Measurements from ENCODE around the gene HELB. TPM values are rescaled to one million over a fixed set of nuclear protein-coding genes. Genes with fewer than 3 reads are reported as not detected.

The HELB gene
- total RNA-seq, 1 experiment from 2014 or later: 10.7 TPM

GRCh38 chr12:66331016-66331415 lies 28.7 kb downstream of the HELB start:
- Histone ChIP-seq H2BK20ac (ENCODE audit: low read depth, low read length, poor library complexity, severe bottlenecking) (no peak overlapping the region), H3K23me2 (ENCODE audit: insufficient read length, low read depth, low read length, poor library complexity, severe bottlenecking) (no peaks in the 10 kb centered on the region), H3K18ac (ENCODE audit: insufficient read length, low read depth, low read length) (no peak overlapping the region), H2BK15ac (ENCODE audit: low read depth, low read length) (no peak overlapping the region), H3K79me2 (ENCODE audit: insufficient read depth, low read length) (no peaks in the 10 kb centered on the region), H3K9ac (ENCODE audit: extremely low read depth, insufficient read length, low read length) (no peak overlapping the region), H2BK12ac (ENCODE audit: insufficient read length, low read depth, low read length) (no peak overlapping the region), H2BK5ac (ENCODE audit: insufficient read length, low read length) (no peak overlapping the region), H2BK120ac (ENCODE audit: low read depth, low read length, poor library complexity, severe bottlenecking) (no peak overlapping the region), H3K79me1 (ENCODE audit: insufficient read depth, low read depth, low read length, poor library complexity, severe bottlenecking) (no peaks in the 10 kb centered on the region), H4K8ac (replicated peaks; ENCODE audit: insufficient read length, low read depth, low read length) (no peak overlapping the region), H3K4me1 (ENCODE audit: insufficient read depth, low read length) (no peaks in the 10 kb centered on the region), H2AFZ (ENCODE audit: low read length) (no peak overlapping the region), H3T11ph (ENCODE audit: low read length) (no peak overlapping the region), H3K27ac (ENCODE audit: insufficient read length, low read depth, low read length) (no peak overlapping the region), H3K56ac (ENCODE audit: insufficient read length, low read depth, low read length) (no peak overlapping the region), H3K9me3 (ENCODE audit: control insufficient read depth, low read depth, low read length) (no peaks in the 10 kb centered on the region), H3K23ac (ENCODE audit: insufficient read length, low read depth, low read length) (no peak overlapping the region), H2AK5ac (ENCODE audit: insufficient read length, low read length) (no peak overlapping the region), H4K5ac (ENCODE audit: insufficient read length, low read depth, low read length) (no peak overlapping the region), H3K4me2 (ENCODE audit: insufficient read depth, insufficient read length, low read length) (no peak overlapping the region), H3K27me3 (ENCODE audit: insufficient read depth, low read length) (no peaks in the 10 kb centered on the region), H4K20me1 (ENCODE audit: control insufficient read depth, insufficient read depth, insufficient read length) (no peaks in the 10 kb centered on the region), H3K14ac (ENCODE audit: insufficient read depth, low read length) (no peak overlapping the region), H3K4ac (ENCODE audit: low read depth, low read length) (no peak overlapping the region), H4K91ac (ENCODE audit: insufficient read length, low read depth, low read length) (no peak overlapping the region)
- Mint-ChIP-seq H3K4me1 (no peaks in the 10 kb centered on the region), H3K4me3 (no peak overlapping the region), H3K36me3 (ENCODE audit: insufficient read depth in 1 of 3, low read depth in 3 of 3) (peaks cover 4 to 21% (median 13%) of the 10 kb centered on the region in 3 experiments; a peak in 6 of 7 replicates), H3K27ac (no peak overlapping the region; a peak in 1 of 7 replicates), H3K9me3 (no peaks in the 10 kb centered on the region), H3K27me3 (ENCODE audit: low read depth) (no peaks in the 10 kb centered on the region)
- DNase-seq: no peak
- no CpG with 5 or more reads among the region's 13 CpGs for WGBS (ENCODE audit: extremely low coverage, insufficient read length, low lambda C conversion rate)
- TF ChIP-seq, protein P1, sequence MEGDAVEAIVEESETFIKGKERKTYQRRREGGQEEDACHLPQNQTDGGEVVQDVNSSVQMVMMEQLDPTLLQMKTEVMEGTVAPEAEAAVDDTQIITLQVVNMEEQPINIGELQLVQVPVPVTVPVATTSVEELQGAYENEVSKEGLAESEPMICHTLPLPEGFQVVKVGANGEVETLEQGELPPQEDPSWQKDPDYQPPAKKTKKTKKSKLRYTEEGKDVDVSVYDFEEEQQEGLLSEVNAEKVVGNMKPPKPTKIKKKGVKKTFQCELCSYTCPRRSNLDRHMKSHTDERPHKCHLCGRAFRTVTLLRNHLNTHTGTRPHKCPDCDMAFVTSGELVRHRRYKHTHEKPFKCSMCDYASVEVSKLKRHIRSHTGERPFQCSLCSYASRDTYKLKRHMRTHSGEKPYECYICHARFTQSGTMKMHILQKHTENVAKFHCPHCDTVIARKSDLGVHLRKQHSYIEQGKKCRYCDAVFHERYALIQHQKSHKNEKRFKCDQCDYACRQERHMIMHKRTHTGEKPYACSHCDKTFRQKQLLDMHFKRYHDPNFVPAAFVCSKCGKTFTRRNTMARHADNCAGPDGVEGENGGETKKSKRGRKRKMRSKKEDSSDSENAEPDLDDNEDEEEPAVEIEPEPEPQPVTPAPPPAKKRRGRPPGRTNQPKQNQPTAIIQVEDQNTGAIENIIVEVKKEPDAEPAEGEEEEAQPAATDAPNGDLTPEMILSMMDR (conservative IDR thresholded peaks at IDR 0.05): no peak

Data from H9 (cell line).